SKM-1 (cell line): ENCODE measurements around the gene OSTN.

Experiments used
- DNase-seq: peaks from one replicate; lab custom pipeline; 2025; ENCODE audit not compliant: unreplicated experiment; lab: John Stamatoyannopoulos, UW

OSTN gene

GRCh38 chr3:191306428-191306827 lies 107.4 kb downstream of the OSTN start:
- no peak for DNase-seq

- no peak for DNase-seq
Observed at GRCh38 chr3:191307341-191307740, 108.3 kb downstream of the OSTN start.

- no peak for DNase-seq
Observed at GRCh38 chr3:191313296-191313695, 114.3 kb downstream of the OSTN start.

- DNase-seq, result no peak
Observed at GRCh38 chr3:191314109-191314728, 115.2 kb downstream of the OSTN start.
